ENCODE results near the gene CPA4.

CPA4 gene

DNA sequence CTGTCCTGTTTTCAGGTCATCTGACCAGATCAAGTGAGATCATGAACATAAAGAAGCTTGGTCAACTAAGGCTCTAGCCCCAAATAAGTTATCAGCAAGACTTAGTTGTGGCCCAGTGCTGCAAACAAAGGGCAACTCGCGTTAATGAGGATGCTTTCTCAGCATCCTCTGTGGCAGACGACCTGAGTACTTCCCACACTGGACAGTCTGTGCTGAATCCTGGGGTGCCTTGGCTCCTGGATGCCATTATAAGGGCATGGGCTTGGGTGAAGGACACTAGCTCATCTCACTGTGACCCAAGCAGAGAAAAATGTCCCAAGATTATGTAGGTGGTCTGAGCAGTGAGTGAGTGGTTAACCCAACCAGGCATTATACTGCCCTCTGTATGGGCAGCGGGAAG is 65.5 kb downstream of the CPA4 start:
- no peak overlapping the region for H3K4me3 ChIP-seq (ENCODE audit: low read depth, low read length)
- no peak for DNase-seq (ENCODE audit: low read depth)

DNA sequence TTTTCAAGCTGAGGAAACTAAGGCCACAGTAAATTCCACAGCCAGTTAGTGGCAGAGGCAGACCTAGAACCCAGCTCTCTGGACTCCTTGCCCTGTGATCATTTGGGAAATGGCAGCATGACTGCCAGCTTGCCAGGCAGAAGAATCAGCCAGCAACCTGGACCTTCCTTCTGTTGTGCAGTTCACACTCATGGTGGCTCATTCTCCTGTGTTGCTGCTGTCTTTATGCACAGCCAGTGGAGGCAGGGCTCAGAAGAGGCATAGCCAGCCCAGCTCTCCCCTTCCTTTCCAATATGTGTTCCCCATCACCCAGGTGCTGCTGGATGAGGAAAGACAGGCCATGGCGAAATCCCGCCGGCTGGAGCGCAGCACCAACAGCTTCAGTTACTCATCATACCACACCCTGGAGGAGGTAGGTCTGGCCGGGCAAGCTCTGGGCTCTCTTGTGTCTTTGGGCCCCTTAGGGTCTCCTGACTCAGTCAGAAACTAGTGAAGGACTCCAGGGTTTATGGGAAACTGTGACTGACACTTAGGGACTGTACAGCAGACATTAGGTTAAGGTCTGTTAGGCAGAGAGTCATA is 66.4 kb downstream of the CPA4 start:
- H3K4me3 ChIP-seq (ENCODE audit: low read depth, low read length) = no peak overlapping the region
- DNase-seq (ENCODE audit: low read depth) = no peak

DNA sequence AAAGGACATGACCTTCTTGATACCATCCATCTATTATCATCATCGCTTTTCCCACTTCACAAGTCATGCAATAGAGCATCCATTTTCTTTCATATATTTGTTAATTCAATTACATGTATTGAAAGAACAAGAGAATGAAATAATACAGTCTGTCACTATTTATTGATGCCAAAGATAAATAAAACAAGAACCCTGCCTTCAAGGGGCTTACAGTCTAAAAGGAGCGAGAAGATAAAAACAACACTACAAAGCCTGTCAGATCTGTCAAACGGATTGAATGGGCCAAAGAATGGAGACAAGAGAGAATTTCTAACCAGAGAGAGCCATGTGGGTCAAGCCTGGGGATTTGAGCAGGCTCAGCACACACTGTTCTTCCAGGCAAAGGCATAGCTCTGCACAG is 67.6 kb downstream of the CPA4 start:
- H3K4me3 ChIP-seq (ENCODE audit: low read depth, low read length) = no peak overlapping the region
- DNase-seq (ENCODE audit: low read depth) = no peak

DNA sequence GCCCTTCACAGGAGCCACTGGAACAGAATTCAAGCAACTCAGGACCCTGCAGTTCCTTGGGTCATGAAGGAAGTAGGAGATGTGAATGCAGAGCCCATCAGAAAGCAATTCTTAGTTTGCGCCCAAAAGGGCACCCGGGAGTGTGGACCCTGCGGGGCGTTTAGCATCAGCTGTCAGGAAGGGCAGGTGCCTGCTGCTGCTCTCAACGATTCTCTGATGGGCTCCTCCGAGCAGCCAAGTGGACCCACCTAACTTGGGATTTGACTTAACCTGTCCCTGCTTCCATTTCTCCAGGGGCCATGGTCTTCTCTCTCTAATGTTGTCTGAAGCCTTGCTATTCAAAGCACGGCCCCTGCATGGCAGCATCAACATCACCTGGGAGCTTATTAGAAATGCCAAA is 68.7 kb downstream of the CPA4 start:
- DNase-seq (ENCODE audit: low read depth) = no peak
- H3K4me3 ChIP-seq (ENCODE audit: low read depth, low read length) = no peak overlapping the region

DNA sequence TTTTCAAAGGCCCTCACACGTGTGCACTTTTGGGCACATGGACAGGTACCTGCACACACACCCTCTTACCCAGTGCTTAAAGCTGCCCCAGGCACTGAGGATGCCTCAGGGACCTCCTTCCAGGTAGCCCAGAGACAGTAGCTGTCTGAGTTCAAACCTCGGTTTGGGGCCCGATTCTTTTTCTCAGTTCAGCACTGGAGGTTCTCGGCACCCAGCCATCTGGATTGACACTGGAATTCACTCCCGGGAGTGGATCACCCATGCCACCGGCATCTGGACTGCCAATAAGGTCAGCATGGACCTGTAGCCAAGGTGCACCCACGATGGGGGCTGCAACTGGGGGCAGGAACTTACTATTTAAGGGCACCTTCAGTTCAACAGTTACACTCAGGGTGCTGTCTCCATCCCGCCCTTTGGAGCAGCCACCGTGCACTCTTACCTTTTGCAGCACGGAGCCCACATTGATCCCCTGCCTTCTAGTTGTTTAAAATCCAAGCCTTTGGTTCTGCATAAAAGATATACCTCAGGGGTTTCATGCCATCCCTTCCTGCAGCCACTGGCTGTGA is 69.4 kb downstream of the CPA4 start:
- no peak overlapping the region for H3K4me3 ChIP-seq (ENCODE audit: low read depth, low read length)
- DNase-seq (ENCODE audit: low read depth) = no peak

DNA sequence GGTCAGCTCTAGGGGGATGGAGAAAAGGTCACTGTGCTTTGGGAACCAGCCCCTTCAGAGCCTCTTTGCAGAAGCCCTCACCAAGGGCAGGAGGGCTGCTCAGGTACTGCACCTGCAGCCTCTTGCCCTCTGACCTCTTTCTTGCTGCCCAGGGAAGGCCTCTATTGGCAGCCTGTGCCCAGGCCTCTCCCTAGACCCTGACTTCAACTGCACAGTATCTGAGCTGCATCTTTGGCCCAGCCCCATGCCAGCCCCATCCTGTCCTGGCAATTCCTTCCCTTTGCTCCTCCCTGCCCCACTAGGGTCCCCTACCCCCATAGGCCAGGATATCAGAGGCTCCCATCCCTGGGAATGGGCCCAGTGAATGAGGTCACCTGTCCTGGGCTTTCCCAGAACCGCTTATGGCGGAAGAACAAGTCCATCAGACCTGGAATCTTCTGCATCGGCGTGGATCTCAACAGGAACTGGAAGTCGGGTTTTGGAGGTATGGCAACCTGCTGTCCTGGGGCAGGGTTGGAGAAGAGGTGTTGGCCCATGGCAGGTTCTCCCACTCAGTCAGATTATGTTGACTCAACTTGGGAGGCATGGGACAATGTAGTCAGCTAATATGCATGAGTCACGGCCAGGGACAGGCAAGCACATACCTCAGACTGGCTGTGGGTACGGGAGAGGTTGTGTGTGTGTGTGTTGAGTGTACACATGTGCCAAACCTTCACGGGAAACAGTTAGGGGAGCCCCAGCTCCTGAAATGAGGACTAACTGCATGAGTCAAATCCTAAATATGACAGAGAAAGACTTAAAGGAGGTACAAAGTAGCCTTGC is 70.3 kb downstream of the CPA4 start:
- DNase-seq (ENCODE audit: low read depth) = peak; percentile 90
- no peak overlapping the region for H3K4me3 ChIP-seq (ENCODE audit: low read depth, low read length)

DNA sequence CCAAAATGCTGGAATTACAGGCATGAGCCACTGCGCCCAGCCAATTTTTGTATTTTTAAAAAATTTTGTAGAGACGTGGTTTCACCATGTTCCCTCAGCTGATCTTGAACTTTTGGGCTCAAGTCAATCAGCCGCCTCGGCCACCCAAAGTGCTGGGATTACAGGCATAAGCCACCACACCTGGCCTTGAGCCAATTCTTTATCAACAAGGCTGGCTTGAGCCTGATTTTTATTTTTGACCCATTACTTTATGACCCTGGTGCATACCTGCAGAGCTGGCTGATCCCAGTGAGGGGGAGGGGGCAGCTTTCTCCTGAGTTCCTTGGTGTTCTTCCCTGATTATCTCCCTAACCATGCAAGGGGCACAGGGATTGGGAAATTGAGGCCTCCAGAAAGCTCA is 71.5 kb downstream of the CPA4 start:
- DNase-seq (ENCODE audit: low read depth) = no peak
- no peak overlapping the region for H3K4me3 ChIP-seq (ENCODE audit: low read depth, low read length)

DNA sequence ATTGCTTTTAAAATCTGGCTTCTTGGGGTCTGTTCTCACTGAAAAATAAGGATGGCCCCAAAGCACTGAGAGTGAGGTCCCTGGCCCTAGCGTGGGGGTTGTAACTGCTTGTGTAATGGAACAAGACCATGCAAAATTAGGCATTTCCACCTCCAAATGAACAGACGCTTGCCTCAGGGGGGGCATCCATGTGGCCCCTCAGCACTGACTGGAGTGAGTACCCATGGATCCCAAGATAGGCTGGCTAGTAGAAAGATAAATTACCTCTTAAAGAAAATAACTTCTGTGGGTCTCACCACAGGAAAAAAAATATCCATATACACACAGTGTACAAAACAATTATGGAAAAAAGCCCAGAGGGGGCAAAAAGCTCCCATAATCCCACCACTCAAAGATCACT is 72.1 kb downstream of the CPA4 start:
- no peak for DNase-seq (ENCODE audit: low read depth)
- H3K4me3 ChIP-seq (ENCODE audit: low read depth, low read length) = no peak overlapping the region

DNA sequence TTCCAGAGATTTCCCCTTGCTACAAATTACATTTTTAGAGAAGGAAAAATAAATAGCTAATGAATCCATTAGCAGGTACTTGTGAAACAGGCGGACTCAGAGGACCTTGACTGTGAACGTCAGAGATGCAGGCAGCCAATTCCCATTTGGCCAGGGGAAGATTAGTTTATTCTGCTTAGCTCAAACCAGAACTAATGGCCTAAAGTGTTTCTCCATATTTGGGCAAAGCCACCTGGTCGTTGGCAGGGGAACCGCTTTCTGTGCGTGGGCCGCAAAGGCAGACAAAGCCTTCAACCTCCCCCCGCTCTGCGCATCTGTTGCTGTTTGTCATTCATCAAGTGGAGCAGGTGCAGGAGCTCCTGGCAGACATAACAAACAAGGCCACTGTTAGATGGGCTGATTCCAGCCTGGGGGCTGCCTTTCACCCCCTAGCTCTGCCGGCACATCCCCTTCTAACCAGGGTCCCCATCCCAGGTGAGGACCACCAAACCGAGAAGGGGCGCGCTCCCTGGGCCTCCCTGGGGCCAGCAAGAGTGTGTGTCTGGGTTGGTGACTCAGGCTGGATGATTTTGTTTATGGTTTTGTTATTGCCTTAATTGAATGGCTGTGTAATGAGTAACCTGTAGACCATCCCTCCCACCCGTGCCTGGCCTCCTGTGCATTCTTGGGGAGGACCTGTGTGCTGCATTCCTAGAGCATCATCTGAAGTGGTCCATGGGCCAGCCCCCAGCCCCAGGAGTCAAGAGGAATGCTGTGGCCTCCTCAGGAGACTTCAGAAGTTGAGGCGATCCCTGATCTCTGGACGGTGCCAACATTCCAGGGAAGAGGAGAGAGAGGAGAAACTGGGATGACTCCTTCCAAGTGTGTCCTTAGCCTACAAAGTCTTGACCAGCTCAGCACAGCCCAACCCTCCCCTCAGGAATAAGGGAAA is 72.8 kb downstream of the CPA4 start:
- H3K4me3 ChIP-seq (ENCODE audit: low read depth, low read length) = no peak overlapping the region
- DNase-seq (ENCODE audit: low read depth) = peak; percentile 75

DNA sequence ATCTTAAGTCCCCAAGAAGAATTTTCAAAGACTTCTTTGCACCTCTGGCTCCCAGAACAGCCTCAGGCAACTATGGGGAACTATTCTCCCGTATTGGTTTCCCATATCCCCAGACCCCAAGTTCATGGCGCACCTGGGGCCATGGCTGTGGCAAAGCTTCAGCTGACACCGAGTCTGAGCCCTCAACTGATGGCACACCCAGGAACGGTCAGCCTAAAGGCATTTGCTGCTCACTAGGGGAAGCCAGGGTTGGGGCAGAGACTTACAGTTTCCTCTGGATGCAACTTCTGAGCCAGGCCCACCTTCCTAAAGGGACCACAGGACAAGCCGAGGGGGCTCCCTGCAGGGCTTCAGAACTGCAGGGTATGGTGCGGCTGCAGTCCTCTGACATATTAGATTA is 73.6 kb downstream of the CPA4 start:
- no peak overlapping the region for H3K4me3 ChIP-seq (ENCODE audit: low read depth, low read length)
- no peak for DNase-seq (ENCODE audit: low read depth)

DNA sequence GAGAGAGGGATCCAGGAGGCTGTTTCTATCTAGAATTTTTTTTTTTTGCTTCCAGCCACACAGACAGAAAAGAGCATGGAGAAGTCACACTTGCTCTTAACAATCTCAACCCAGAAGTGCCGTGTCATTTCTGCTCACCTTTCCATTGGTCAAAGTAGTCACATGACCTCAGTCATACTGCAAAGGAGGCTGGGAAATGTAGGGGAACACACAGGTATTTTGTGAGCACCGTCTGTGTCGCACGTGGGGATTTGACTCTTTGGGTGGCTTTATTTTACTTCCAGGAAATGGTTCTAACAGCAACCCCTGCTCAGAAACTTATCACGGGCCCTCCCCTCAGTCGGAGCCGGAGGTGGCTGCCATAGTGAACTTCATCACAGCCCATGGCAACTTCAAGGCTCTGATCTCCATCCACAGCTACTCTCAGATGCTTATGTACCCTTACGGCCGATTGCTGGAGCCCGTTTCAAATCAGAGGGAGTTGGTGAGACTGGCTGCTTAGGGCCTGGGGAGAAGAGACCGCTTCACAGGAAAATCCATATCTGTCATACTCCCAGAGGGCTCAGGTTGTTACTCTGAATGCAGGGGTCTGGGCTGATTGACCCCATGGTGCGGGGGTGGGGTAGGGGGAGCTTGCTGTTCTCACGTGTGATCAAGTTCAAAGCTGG is 74.3 kb downstream of the CPA4 start:
- DNase-seq (ENCODE audit: low read depth) = no peak
- H3K4me3 ChIP-seq (ENCODE audit: low read depth, low read length) = no peak overlapping the region

DNA sequence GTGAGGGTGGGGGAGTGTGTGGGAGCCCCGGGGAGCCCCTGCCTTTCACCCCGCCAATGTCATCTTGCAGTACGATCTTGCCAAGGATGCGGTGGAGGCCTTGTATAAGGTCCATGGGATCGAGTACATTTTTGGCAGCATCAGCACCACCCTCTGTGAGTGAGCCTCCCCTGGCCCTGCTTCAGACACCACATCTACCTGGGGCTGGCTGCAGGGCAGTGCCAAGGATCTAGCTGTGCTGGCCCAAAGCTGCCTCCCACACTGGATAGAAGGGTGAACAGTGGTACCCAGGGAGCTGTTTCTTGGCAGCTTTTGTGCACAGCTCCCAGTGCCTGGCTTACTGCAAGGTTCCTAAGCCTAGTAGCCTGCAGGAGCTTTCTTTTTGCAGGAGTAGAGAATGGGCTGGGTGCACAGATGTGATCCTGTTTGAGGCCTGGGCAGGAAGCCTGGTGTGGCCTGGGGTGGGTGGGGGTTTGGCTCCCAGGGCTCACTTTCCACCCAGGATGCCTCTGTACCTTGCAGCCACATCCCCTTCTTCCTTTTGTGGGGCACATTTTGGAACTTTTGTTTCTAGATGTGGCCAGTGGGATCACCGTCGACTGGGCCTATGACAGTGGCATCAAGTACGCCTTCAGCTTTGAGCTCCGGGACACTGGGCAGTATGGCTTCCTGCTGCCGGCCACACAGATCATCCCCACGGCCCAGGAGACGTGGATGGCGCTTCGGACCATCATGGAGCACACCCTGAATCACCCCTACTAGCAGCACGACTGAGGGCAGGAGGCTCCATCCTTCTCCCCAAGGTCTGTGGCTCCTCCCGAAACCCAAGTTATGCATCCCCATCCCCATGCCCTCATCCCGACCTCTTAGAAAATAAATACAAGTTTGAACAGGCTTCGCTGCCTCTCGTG is 75.1 kb downstream of the CPA4 start:
- no peak for DNase-seq (ENCODE audit: low read depth)
- H3K4me3 ChIP-seq (ENCODE audit: low read depth, low read length) = no peak overlapping the region

DNA sequence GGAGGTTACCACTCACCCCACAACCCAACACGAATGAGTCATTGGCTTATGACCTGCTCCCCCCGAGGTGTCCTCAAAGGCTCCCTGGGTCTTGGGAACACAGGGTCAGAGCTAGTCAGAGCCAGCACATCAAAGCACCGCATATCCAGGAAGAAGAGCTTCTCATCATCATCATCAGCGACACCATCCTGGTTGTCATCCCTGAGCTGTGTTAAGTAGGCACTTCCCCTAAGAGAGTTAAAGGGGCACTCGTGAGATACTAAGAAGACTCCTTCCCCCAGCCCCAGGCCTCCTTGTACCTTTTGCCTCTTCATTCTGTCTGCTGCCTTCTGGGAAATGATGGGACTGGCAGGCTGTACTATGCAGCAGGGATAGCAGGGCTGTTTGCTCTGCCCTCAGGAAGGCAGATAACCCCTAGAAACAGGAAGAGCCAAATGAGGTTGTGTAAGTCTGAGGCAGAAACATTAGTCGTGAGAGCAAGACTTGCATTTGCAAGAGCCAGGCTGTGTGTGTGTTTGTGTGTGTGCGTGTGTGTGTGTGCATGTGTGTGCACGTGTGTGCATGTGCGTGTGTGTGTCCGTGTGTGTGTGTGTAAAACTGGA is 76.2 kb downstream of the CPA4 start:
- DNase-seq (ENCODE audit: low read depth) = peak; percentile 65
- H3K4me3 ChIP-seq (ENCODE audit: low read depth, low read length) = no peak overlapping the region

DNA sequence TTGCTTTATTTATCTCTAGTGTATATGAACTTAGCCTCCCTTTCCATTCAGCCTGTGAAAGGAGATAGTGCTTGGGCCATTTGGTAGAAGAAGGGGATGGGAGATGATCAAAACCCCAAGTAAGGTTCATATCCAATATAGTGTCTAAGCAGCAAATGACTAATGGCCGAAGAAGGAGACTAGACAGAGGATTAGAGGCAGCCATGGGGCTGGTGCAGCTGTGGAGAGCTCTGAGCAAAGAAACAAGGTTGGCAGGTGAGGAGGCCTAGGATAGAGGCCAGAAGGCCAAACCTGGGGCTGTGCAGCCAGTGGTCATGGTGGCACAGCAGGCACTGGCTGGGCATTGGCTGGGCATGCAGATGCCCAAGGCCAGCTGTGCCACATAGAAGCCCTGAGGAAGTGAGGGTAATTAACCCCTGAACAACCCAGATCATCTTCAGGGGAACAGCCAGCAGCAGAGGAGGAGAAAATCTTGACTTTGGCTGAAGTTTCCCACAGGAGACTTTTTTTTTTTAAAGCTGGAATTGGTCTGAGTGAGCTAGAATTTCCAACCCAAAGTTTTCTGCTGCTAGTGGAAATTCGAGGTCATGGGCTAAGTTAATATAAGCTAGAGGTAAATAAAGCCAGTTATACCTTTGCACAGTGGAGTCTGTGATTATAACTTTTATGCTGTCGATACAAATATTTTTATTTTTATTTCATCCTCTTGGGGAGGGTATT is 77.0 kb downstream of the CPA4 start:
- no peak overlapping the region for H3K4me3 ChIP-seq (ENCODE audit: low read depth, low read length)
- no peak for DNase-seq (ENCODE audit: low read depth)

DNA sequence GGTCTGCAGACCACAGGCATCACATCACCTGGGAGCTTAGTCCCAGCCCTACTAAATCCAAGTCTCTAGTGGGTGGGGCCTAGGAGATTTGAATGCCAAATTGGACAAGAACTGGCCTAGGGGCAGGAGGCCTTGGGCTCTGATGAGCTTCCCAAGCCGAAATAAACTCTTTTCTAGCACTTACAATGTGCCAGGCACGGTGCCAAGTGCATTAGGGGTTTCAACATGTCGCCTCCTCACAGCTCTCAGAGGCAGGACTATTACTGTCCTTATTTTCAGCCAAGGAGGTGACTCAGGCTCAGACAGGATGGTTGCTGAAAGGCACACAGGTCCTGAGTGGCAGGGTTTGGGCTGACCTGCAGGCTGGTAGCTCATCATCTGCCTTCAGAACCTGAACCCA is 78.1 kb downstream of the CPA4 start:
- DNase-seq (ENCODE audit: low read depth) = no peak
- H3K4me3 ChIP-seq (ENCODE audit: low read depth, low read length) = no peak overlapping the region

DNA sequence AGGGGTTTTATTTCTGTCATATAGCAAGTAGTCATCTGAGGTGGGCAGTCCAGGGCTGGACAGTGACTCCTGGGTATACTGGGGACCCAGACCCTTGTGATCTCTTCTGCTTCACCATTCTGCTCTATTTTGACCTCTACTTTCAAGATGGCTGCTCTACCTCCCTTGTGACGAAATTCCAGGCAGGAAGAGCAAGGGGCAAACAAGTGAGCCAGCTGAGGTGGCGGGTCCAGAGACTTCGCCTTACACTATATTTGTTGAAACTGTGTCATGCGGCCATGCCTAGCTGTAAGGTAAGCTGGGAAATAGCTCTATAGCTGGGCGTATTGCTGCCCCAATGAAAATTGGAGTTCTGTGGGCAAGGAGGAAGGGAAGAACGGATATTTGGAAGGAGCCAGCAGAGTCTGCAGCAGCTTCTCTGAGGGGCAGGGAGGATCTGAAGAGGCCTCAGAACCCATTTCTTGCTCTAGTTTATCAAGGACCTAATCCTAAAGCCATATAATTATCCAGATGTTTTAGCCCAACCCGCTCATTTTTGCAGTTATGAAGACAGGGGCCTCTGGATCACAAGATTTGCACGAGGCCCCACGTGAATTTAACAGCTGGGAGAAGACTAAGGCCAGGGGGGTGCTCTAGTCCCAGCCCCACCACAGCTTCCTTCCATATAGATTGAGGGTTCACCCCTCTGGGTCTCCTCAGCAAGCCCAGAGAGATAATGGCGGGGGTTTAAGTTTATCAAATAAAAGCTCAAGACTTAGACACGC is 79.6 kb downstream of the CPA4 start:
- no peak overlapping the region for H3K4me3 ChIP-seq (ENCODE audit: low read depth, low read length)
- no peak for DNase-seq (ENCODE audit: low read depth)

All from skeletal muscle cell (primary cell).